Testis (tissue), 2 donors: ENCODE measurements around the gene CEP76.

Experiments used
- CTCF ChIP-seq, 3 experiments: fragments of 450-650 bp in 2 of 3; fragments of 200-600 bp in 1 of 3; sonication (generic) in 1 of 3; IDR thresholded peaks; one replicate each; pipeline ENCODE4 v1.5.1; 2016 to 2019; ENCODE audit warnings: antibody characterized with exemption in 3 of 3, mild to moderate bottlenecking in 2 of 3, moderate library complexity in 1 of 3
- POLR2A ChIP-seq: fragments of 450-650 bp; IDR thresholded peaks from one replicate; pipeline ENCODE4 v1.6.1; 2017; ENCODE audit warnings: antibody characterized with exemption, mild to moderate bottlenecking, moderate library complexity

GRCh38 chr18:12656938-12657683 is 45.4 kb downstream of the CEP76 start:
- TF ChIP-seq CTCF (IDR thresholded peaks at IDR 0.05) (no peak), POLR2A (no peak)
